Keratinocyte (primary cell): ENCODE results near the gene POU6F2. TPM values are rescaled to one million over a fixed set of nuclear protein-coding genes. Genes with fewer than 3 reads are reported as not detected.

ENCODE experiments used
- DNase-seq: peaks from one replicate; pipeline ENCODE4 v3.0.0-alpha.2; 2011; ENCODE audit warnings: low read depth, missing footprints, low spot score
- FAIRE-seq: peaks from 2 replicates; lab custom pipeline; 2011; peaks lifted over from hg19 to GRCh38; lab: Jason Lieb, UNC
- H2AFZ ChIP-seq: 2 replicates; pipeline ENCODE4 v1.6.0; 2012; ENCODE audit warnings: low read length, control low read depth, inconsistent platforms; ENCODE audit not compliant: control insufficient read depth
- H3K27ac ChIP-seq: 2 replicates; pipeline ENCODE4 v1.5.1; 2011; ENCODE audit warnings: low read length; ENCODE audit not compliant: control insufficient read depth, insufficient read depth
- H3K27me3 ChIP-seq: 3 replicates; pipeline ENCODE4 v1.6.0; 2011; ENCODE audit warnings: low read length; ENCODE audit not compliant: control insufficient read depth, insufficient read depth; ENCODE audit errors: extremely low read depth
- H3K36me3 ChIP-seq, 2 experiments: 2 replicates in 1 of 2; 3 replicates in 1 of 2; pipeline ENCODE4 v1.5.1; 2011; ENCODE audit warnings: low read length in 2 of 2, mild to moderate bottlenecking in 1 of 2; ENCODE audit not compliant: control insufficient read depth in 2 of 2, insufficient read depth in 2 of 2; ENCODE audit errors: extremely low read depth in 1 of 2
- H3K4me1 ChIP-seq: 3 replicates; pipeline ENCODE4 v1.5.1; 2011; ENCODE audit warnings: low read length; ENCODE audit not compliant: control insufficient read depth, insufficient read depth; ENCODE audit errors: extremely low read depth
- H3K4me2 ChIP-seq: 3 replicates; pipeline ENCODE4 v1.6.0; 2011; ENCODE audit warnings: low read depth, low read length; ENCODE audit not compliant: control insufficient read depth, insufficient read depth; ENCODE audit errors: extremely low read depth
- H3K4me3 ChIP-seq, 3 experiments: fragments of 200-600 bp in 1 of 3; sonication (generic) in 1 of 3; 2 replicates in 2 of 3; 3 replicates in 1 of 3; pipeline ENCODE4 v1.5.1; 2011 to 2016; ENCODE audit warnings: low read length in 3 of 3, mild to moderate bottlenecking in 3 of 3, control low read depth in 2 of 3, inconsistent platforms in 1 of 3, low read depth in 1 of 3, mixed read lengths in 1 of 3, mixed run types in 1 of 3, moderate library complexity in 1 of 3; ENCODE audit not compliant: control insufficient read depth in 2 of 3, insufficient read depth in 2 of 3; ENCODE audit errors: extremely low read depth in 1 of 3
- H3K79me2 ChIP-seq: 2 replicates; pipeline ENCODE4 v1.6.0; 2012; ENCODE audit warnings: low read length; ENCODE audit not compliant: control insufficient read depth, insufficient read depth
- H3K9ac ChIP-seq: 3 replicates; pipeline ENCODE4 v1.6.0; 2011; ENCODE audit warnings: low read length; ENCODE audit not compliant: control insufficient read depth, insufficient read depth; ENCODE audit errors: extremely low read depth
- H3K9me1 ChIP-seq: 3 replicates; pipeline ENCODE4 v1.6.0; 2011; ENCODE audit warnings: low read length; ENCODE audit not compliant: control insufficient read depth, insufficient read depth; ENCODE audit errors: extremely low read depth
- H3K9me3 ChIP-seq: 2 replicates; pipeline ENCODE4 v1.5.1; 2012; ENCODE audit warnings: low read depth, low read length; ENCODE audit not compliant: control insufficient read depth
- H4K20me1 ChIP-seq: 3 replicates; pipeline ENCODE4 v1.6.0; 2011; ENCODE audit warnings: low read length; ENCODE audit not compliant: control insufficient read depth, insufficient read depth; ENCODE audit errors: extremely low read depth
- EZH2 ChIP-seq: IDR thresholded peaks from one replicate; pipeline ENCODE4 v1.6.1; 2012; ENCODE audit warnings: inconsistent platforms, mild to moderate bottlenecking, low read length, moderate library complexity
- dilution Hi-C: fragments of 300-500 bp; cut with MboI; formaldehyde crosslinking; loops from one replicate; pipeline ENCODE4 v1.7.0; 2020; ENCODE audit warnings: low sequenced_read_pairs; ENCODE audit not compliant: extremely low pct_ligation_motif_present
- polyA plus RNA-seq, 5 experiments: library from polyadenylated mRNA; depleted of rRNA in 3 of 5; stranded (reverse) in 3 of 5; stranded (forward) in 1 of 5; unstranded in 1 of 5; fragments of >200 nt; gene quantifications; 1 replicate in 1 of 5; 2 replicates in 3 of 5; 3 replicates in 1 of 5; pipeline versions ENCODE4 v1.2.1 to v1.2.3, GENCODE V29; 2011 to 2012; ENCODE audit warnings: missing spikeins in 2 of 5, low read depth in 1 of 5, low replicate concordance in 1 of 5
- TF ChIP-seq, protein P1 (sequence below), 3 experiments: IDR thresholded peaks in 1 of 3; conservative IDR thresholded peaks in 1 of 3; optimal IDR thresholded peaks in 1 of 3; 2 replicates in 2 of 3; 3 replicates in 1 of 3; pipeline versions ENCODE3 to v1.5.1; 2011; ENCODE audit warnings: low read length in 3 of 3, mild to moderate bottlenecking in 3 of 3, moderate library complexity in 2 of 3, control low read depth in 1 of 3, inconsistent platforms in 1 of 3; ENCODE audit not compliant: insufficient read depth in 2 of 3; ENCODE audit errors: extremely low read depth in 1 of 3

POU6F2 gene
- polyA plus RNA-seq, 1 donor (not counting 4 experiments of a cell fraction or from before 2014, with no cell fraction given): not detected

DNA sequence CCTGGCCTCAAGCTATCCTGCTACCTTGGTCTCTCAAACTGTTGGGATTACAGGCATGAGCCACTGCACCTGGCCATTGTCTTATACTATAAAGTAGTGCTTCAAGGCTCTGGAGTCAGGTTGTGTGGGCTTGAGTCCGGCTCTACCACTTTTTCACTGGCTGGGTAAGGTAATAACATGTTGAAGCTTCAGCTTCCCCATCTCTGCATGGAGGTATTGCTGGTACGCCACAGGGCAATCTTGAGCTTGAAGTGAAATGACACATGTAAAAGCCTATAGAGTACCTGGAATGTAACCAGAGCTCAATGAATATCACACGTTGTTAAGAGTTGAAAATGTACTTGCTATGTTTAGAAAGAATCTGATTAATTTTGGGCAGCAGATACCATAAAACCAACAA lies 120.8 kb downstream of the POU6F2 start:
- dilution Hi-C loops: no loop called here
- H3K4me3 ChIP-seq: no peak overlapping the region
- no peaks in the 10 kb centered on the region for H3K4me1 ChIP-seq
- H2AFZ ChIP-seq: no peak overlapping the region
- DNase-seq (no peak), FAIRE-seq (no peak)
- no peaks in the 10 kb centered on the region for H3K36me3 ChIP-seq
- no peaks in the 10 kb centered on the region for H3K79me2 ChIP-seq
- no peaks in the 10 kb centered on the region for H3K9me1 ChIP-seq
- H3K27ac ChIP-seq: no peak overlapping the region
- H3K27me3 ChIP-seq: no peaks in the 10 kb centered on the region
- H4K20me1 ChIP-seq: no peaks in the 10 kb centered on the region
- no peaks in the 10 kb centered on the region for H3K9me3 ChIP-seq
- no peak overlapping the region for H3K9ac ChIP-seq
- no peak overlapping the region for H3K4me2 ChIP-seq
- TF ChIP-seq EZH2: no peak
- TF ChIP-seq, protein P1, sequence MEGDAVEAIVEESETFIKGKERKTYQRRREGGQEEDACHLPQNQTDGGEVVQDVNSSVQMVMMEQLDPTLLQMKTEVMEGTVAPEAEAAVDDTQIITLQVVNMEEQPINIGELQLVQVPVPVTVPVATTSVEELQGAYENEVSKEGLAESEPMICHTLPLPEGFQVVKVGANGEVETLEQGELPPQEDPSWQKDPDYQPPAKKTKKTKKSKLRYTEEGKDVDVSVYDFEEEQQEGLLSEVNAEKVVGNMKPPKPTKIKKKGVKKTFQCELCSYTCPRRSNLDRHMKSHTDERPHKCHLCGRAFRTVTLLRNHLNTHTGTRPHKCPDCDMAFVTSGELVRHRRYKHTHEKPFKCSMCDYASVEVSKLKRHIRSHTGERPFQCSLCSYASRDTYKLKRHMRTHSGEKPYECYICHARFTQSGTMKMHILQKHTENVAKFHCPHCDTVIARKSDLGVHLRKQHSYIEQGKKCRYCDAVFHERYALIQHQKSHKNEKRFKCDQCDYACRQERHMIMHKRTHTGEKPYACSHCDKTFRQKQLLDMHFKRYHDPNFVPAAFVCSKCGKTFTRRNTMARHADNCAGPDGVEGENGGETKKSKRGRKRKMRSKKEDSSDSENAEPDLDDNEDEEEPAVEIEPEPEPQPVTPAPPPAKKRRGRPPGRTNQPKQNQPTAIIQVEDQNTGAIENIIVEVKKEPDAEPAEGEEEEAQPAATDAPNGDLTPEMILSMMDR (optimal IDR thresholded peaks at IDR 0.05 in 1 of 3, IDR thresholded peaks at IDR 0.05 in 1 of 3, conservative IDR thresholded peaks at IDR 0.05 in 1 of 3; ENCODE audit: extremely low read depth in 1 of 3, insufficient read depth in 2 of 3, low read length in 3 of 3): no peak

DNA sequence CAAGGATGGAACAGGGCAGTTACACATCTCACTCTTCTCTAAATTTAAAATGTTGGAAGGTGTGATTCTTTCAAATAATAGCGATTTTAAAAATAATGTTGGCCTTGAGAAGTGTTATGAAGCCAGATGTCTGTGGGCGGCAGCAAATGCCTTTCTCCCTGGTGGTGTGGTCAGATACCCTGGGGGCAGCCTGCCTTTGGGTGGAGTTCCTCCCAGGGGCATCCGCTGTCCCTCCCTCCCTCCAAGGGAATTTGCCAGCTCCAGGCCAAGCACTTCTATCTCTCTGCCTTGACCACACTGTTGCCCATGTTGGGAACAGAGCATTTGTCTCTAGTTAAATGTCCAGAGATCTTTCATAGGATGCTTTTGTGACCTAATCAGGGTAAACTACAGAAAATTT lies 121.4 kb downstream of the POU6F2 start:
- Histone ChIP-seq H3K79me2 (no peaks in the 10 kb centered on the region), H3K4me3 (no peak overlapping the region), H3K9me1 (no peaks in the 10 kb centered on the region), H3K36me3 (no peaks in the 10 kb centered on the region), H2AFZ (no peak overlapping the region), H3K27me3 (no peaks in the 10 kb centered on the region), H3K4me1 (no peaks in the 10 kb centered on the region), H3K27ac (no peak overlapping the region), H4K20me1 (no peaks in the 10 kb centered on the region), H3K9me3 (no peaks in the 10 kb centered on the region), H3K9ac (no peak overlapping the region), H3K4me2 (no peak overlapping the region)
- DNase-seq: no peak
- TF ChIP-seq EZH2: no peak
- TF ChIP-seq, protein P1 (optimal IDR thresholded peaks at IDR 0.05 in 1 of 3, IDR thresholded peaks at IDR 0.05 in 1 of 3, conservative IDR thresholded peaks at IDR 0.05 in 1 of 3; ENCODE audit: extremely low read depth in 1 of 3, insufficient read depth in 2 of 3, low read length in 3 of 3): no peak
- no peak for FAIRE-seq
- dilution Hi-C loops: no loop called here
